GM19025 (cell line): ENCODE measurements around the gene TPM2.
"Not testable (repeated sequence)": the region's sequence is repeated elsewhere in the genome, so short reads cannot be mapped to it uniquely, and the experiment has no call there.

ENCODE experiments used
- ATAC-seq: cut with Tn5 transposase; IDR thresholded peaks from one replicate; pipeline ENCODE4 v1.9.1; 2021; ENCODE audit warnings: mild to moderate bottlenecking, low read depth, moderate library complexity; ENCODE audit not compliant: unreplicated experiment

TPM2 gene

GRCh38 chr9:35658137-35658967 lies 31.4 kb downstream of the TPM2 start, which contains the start of gene CCDC107:
Gene CCDC107, plus strand, starts transcription at chr9:35658292. Its CDS starts 88 bp downstream, at chr9:35658380.
- peak; percentile 54 for ATAC-seq

GRCh38 chr9:35657546-35658136 lies 32.1 kb downstream of the TPM2 start, which contains the start of gene RMRP:
Gene RMRP, minus strand, starts transcription at chr9:35658019.
- ATAC-seq, result peak; percentile 86

- ATAC-seq, result no peak
Observed at GRCh38 chr9:35656831-35657545, 32.7 kb downstream of the TPM2 start.

- no peak for ATAC-seq
Observed at GRCh38 chr9:35656348-35656747, 33.4 kb downstream of the TPM2 start.

GRCh38 chr9:35653611-35654010 lies 36.1 kb downstream of the TPM2 start:
- ATAC-seq, result no peak

GRCh38 chr9:35652829-35653209 lies 36.9 kb downstream of the TPM2 start:
- no peak for ATAC-seq

GRCh38 chr9:35651956-35652828 lies 37.5 kb downstream of the TPM2 start:
- no peak for ATAC-seq

GRCh38 chr9:35650341-35651158 lies 39.2 kb downstream of the TPM2 start, which contains the start of gene SIT1:
Gene SIT1, minus strand, starts transcription at chr9:35650931. Its CDS starts 78 bp downstream, at chr9:35650853.
- no peak for ATAC-seq

- ATAC-seq, result no peak
Observed at GRCh38 chr9:35649431-35650340, 40.0 kb downstream of the TPM2 start.

GRCh38 chr9:35646533-35647265 lies 43.0 kb downstream of the TPM2 start:
- peak; percentile 79 for ATAC-seq

- no peak for ATAC-seq
Observed at GRCh38 chr9:35646153-35646532, 43.6 kb downstream of the TPM2 start.

GRCh38 chr9:35645736-35646135 lies 44.0 kb downstream of the TPM2 start:
- not testable (repeated sequence) for ATAC-seq

- ATAC-seq, result no peak
Observed at GRCh38 chr9:35643046-35643445, 46.7 kb downstream of the TPM2 start.

GRCh38 chr9:35641478-35641877 lies 48.2 kb downstream of the TPM2 start:
- ATAC-seq, result not testable (repeated sequence)

- ATAC-seq, result not testable (repeated sequence)
Observed at GRCh38 chr9:35640431-35640830, 49.3 kb downstream of the TPM2 start.

GRCh38 chr9:35639631-35640030 lies 50.1 kb downstream of the TPM2 start:
- ATAC-seq, result no peak

- ATAC-seq, result not testable (repeated sequence)
Observed at GRCh38 chr9:35639225-35639624, 50.5 kb downstream of the TPM2 start.

GRCh38 chr9:35638751-35639150 lies 51.0 kb downstream of the TPM2 start:
- ATAC-seq, result not testable (repeated sequence)
